ENCODE measurements around the gene C11orf42.

C11orf42 gene

DNA sequence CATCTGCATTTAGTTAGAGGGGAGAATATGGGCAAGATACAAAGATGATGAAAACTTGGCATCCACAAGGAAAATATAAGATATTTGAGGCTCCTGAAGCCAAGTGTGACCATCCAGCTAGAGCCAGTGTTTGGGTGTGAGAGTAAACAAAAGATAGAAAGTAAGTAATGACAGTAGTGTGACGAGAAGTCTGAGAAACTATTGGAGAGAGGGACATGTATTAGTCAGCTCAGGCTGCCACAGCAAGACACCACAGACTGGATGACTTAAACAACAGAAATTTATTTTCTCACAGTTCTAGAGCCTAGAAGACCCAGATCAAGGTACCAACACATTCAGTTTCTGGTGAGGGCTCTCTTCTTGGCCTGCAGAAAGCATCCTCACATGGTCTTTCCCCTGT is 47.8 kb downstream of the C11orf42 start:
- no peak for DNase-seq (ENCODE audit: low read depth, low spot score)

DNA sequence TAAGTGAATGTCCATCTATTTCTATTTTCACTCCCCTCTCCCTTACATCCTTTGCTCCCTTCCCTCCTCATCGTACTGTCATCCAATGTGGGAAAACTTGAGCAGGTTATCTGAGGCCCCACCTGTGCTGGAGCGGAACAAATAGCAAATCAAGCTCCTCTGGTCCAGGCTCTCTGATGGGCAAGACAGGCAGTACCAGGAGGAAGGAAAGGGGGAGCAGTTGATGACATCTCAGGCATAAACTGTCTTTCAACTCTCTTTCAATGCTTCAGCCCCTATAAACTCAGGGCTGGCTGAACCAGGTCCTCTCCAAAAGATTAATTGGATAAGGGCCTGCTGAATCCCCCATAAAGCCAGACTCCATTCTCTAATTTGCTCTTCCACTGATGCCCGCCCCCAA is 52.8 kb downstream of the C11orf42 start:
- no peak for DNase-seq (ENCODE audit: low read depth, low spot score)

DNA sequence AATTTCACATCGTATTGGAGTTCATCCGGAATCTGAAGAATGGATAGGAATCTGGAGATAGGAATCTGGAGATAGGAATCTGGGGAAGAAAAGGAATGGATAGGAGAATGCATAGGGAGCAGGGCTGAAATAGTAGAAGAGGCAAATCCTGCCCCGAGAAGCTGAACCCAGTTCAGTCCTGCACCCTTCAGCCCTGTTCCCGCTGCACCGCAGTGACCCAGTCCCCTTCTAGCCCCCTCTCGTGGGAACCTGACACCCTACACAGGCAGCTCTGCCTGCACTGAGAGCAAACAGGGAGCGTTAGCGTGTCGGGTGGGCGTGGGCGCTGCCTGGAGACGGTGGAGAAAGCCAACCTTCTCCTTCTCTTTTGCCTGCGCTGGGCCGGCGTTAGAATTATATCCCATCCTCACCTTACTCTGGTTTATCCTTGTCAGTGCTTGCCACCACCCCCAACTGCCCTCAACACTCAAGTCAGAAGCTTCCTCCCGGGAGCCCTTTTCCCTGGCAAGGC is 53.3 kb downstream of the C11orf42 start:
- DNase-seq (ENCODE audit: low read depth, low spot score) = peak; percentile 16

DNA sequence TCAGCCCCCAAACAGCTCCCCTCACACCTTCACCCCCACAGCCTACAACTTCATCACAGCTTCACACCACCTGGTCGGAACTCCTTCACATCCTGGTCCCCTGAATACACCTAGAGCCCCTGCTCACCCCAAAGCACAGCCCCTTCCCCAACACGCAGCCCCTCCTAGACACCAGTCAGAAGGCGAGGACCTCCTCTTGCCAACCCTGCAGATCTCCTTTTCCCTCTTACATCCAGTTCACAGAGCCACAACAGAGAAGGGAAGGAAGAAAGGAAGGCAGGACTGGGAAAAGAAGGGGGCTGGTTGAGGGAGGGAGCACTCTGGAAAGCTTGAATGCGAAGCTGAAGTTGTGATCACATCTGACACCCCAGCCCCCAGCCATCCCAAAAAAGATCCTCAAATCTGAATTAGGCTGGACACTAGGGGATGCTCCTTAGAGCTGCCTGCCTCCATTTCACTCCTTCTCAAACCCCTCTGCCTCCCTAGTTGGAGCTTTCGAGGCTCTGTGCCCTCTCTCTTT is 54.9 kb downstream of the C11orf42 start:
- DNase-seq (ENCODE audit: low read depth, low spot score) = no peak

Measured in astrocyte of the hippocampus (primary cell).